ENCODE results near the gene ENTREP1.
"Not testable (repeated sequence)": the region's sequence is repeated elsewhere in the genome, so short reads cannot be mapped to it uniquely, and the experiment has no call there.

The ENTREP1 gene

DNA sequence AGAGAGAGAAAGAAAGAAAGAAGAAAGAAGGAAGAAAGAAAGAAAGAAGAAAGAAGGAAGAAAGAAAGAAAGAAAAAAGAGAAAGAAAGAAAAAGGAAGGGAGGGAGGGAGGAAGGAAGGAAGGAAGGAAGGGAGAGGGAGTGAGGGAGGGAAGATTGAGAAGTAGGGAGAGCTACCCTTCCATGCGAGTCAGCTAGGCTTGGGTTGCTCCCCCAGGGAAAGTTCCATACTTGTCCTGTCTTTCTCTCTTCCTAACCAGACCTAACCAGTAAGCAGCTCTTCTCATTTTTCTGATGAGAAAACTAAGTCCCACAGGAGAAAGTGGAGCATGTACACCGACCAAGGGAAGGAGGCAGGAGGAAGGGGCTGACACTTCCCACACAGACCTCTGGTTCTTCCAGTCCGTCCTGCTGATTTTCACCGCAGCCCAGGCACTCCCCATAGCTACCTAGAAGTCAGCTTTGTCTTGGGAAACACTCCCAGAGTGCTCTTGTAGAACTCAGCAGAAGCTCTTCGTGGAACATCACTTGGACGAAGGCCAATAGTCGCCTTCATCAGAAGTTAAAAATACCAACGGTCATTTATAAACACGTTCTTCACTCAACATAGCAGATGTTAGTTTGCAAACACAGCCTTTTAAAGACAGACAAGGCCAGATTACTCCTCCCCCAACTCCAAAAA lies 29.0 kb upstream of the ENTREP1 start:
- no peak overlapping the region for H3K27ac ChIP-seq
- TF ChIP-seq, protein P1, sequence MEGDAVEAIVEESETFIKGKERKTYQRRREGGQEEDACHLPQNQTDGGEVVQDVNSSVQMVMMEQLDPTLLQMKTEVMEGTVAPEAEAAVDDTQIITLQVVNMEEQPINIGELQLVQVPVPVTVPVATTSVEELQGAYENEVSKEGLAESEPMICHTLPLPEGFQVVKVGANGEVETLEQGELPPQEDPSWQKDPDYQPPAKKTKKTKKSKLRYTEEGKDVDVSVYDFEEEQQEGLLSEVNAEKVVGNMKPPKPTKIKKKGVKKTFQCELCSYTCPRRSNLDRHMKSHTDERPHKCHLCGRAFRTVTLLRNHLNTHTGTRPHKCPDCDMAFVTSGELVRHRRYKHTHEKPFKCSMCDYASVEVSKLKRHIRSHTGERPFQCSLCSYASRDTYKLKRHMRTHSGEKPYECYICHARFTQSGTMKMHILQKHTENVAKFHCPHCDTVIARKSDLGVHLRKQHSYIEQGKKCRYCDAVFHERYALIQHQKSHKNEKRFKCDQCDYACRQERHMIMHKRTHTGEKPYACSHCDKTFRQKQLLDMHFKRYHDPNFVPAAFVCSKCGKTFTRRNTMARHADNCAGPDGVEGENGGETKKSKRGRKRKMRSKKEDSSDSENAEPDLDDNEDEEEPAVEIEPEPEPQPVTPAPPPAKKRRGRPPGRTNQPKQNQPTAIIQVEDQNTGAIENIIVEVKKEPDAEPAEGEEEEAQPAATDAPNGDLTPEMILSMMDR (conservative IDR thresholded peaks at IDR 0.05) = no peak
- TF ChIP-seq ZFX (IDR thresholded peaks at IDR 0.05) = no peak

DNA sequence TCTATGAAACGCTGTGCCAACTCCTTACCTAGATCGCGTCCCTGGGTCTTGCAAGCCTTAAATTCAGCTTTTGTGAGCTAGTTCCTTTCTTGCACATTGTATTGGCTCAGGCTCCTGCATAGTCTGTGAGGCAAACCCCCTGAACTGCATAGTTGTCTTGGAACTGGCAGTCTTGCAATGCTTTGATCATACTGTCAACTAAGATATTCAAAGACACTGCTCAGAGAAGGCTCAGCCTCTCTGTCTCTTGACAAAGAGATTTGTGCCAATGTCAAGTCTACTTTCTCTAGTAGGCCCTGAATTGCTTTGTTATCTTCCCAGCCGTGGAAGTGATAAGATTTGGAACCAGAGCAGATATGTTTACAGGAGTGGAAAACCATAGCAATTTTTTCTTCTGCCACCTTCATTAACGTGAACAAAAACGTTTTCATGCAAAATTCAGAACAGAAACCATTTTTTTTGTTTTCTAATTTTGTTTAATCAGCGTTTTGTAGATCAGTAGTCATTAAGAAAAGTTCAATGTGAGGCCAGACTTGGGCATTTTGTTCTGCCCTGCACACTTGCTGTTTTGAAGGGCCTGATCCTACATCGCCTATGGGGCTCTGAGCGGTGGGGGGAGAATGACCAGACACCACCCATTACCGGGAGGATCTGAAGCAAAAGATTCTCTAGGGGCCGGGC lies 27.6 kb upstream of the ENTREP1 start:
- TF ChIP-seq, protein P1 (conservative IDR thresholded peaks at IDR 0.05) = no peak
- H3K27ac ChIP-seq = no peak overlapping the region

DNA sequence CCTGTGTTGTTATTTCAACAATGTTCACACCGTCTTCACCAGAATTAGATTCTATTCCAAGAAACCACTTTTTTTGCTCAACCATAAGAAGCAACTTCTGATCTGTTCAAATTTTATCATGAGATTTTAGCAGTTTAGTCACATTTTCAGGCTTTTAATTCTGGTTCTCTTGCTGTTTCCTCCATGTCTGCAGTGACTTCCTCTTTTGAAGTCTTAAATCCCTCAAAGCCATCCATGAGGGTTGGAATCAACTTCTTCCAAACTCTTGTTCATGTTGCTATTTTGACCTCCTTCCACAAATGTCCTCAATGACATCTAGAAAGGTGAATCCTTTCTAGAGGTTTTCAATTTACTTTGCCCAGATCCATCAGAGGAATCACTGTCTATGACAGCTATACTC lies 25.7 kb upstream of the ENTREP1 start:
- TF ChIP-seq, protein P1 (conservative IDR thresholded peaks at IDR 0.05) = no peak
- no peak for TF ChIP-seq ZFX (IDR thresholded peaks at IDR 0.05)
- H3K27ac ChIP-seq = no peak overlapping the region

DNA sequence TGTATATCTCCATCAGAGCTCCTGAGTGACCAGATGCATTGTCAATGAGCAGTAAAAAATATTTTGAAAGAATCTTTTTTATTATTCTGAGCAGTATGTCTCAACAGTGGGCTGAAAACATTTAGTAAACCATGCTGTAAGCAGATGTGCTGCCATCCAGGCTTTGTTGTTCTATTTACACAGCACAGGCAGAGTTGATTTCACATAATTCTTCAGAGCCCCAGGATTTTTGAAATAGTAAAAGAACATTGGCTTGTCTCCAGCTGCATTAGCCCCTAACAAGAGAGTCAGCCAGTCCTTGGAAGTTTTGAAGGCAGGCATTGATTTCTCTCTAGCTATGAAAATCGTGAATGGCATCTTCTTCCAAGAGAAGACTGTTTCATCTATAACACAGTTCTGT lies 25.2 kb upstream of the ENTREP1 start:
- TF ChIP-seq, protein P1 (conservative IDR thresholded peaks at IDR 0.05) = no peak
- TF ChIP-seq ZFX (IDR thresholded peaks at IDR 0.05) = no peak
- H3K27ac ChIP-seq = no peak overlapping the region

GRCh38 chr9:69303331-69303730 lies 21.7 kb upstream of the ENTREP1 start:
- no peak overlapping the region for H3K27ac ChIP-seq
- no peak for TF ChIP-seq ZFX (IDR thresholded peaks at IDR 0.05)
- TF ChIP-seq, protein P1 (conservative IDR thresholded peaks at IDR 0.05) = no peak

DNA sequence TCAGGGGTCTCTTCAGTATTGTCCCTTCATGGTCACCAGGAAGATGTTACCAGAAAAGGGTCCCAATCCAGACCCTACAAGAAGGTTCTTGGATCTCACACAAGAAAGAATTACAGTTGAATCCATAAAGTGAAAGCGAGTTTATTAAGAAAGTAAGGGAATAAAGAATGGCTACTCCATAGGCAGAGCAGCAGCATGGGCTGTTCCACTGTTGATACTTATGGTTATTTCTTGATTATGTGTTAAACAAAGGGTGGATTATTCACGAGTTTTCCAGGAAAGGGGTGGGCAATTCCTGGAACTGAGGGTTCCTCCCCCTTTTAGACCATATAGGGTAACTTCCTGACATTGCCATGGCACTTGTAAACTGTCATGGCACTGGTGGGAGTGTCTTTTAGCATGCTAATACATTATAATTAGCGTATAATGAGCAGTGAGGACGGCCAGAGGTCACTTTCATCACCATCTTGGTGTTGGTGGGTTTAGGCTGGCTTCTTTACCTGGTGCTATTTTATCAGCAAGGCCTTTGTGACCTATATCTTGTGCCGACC lies 18.0 kb upstream of the ENTREP1 start:
- H3K27ac ChIP-seq = not testable (repeated sequence)

DNA sequence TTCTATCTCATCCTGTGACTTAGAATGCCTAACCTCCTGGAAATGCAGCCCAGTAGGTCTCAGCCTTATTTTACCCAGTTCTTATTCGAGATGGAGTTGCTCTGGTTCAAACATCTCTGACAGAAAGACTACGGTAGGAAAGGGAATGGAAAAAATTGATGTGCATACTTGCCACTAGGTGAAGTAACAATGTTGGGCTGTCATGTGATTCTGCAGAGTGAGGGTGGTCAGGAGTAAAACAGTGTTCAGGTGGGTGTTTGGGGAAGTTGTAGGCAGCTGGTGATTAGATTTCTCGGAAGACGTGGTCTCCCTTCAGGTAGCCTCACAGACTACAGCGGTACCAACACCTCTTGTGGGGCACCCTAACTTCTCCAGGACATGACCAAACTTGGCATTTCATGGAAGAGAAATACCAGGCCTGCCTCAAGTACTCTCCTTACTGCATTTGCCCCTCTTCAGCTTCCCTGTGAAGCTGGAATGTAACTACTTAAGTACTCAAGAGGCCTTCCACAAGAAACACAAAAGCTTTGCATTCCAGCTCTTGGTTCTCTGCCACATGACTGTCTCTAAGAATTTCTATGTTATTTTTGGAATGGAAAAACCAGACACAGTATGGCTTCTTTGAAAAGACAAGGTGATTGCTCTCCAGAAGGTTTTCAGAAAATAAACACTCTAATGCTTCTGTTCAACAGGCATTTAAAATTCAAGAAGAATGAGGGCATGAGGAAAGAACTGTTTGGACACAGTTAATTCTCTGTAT lies 17.4 kb upstream of the ENTREP1 start:
- no peak for TF ChIP-seq ZFX (IDR thresholded peaks at IDR 0.05)
- TF ChIP-seq, protein P1 (conservative IDR thresholded peaks at IDR 0.05) = no peak
- H3K27ac ChIP-seq = no peak overlapping the region

Data from C4-2B (cell line).